Hepatocyte (in vitro differentiated cells): ENCODE data around the gene ELF3. TPM values are rescaled to one million over a fixed set of nuclear protein-coding genes. Genes with fewer than 3 reads are reported as not detected.

Experiments used
- DNase-seq: peaks from one replicate; pipeline ENCODE4 v3.0.0-alpha.2; 2016; ENCODE audit warnings: low spot score
- H2AFZ ChIP-seq: fragments of 200-600 bp; sonication (generic); 2 replicates; pipeline ENCODE4 v1.6.0; 2016; ENCODE audit warnings: antibody characterized with exemption, mild to moderate bottlenecking
- H3K27ac ChIP-seq: fragments of 200-600 bp; sonication (generic); 2 replicates; pipeline ENCODE4 v1.5.1; 2016; ENCODE audit warnings: mild to moderate bottlenecking
- H3K27me3 ChIP-seq: fragments of 200-600 bp; sonication (generic); 2 replicates; pipeline ENCODE4 v1.6.1; 2016
- H3K36me3 ChIP-seq: fragments of 200-600 bp; sonication (generic); replicated peaks from 2 replicates; pipeline ENCODE4 v1.5.1; 2016; ENCODE audit warnings: low read depth; ENCODE audit not compliant: insufficient read depth
- H3K4me1 ChIP-seq: fragments of 200-600 bp; sonication (generic); 2 replicates; pipeline ENCODE4 v1.5.1; 2016; ENCODE audit warnings: mild to moderate bottlenecking, moderate library complexity; ENCODE audit not compliant: insufficient read depth
- H3K4me2 ChIP-seq: fragments of 200-600 bp; sonication (generic); 2 replicates; pipeline ENCODE4 v1.6.0; 2016
- H3K4me3 ChIP-seq: fragments of 200-600 bp; sonication (generic); 2 replicates; pipeline ENCODE4 v1.5.1; 2016; ENCODE audit warnings: mild to moderate bottlenecking
- H3K79me2 ChIP-seq: fragments of 200-600 bp; sonication (generic); 2 replicates; pipeline ENCODE4 v1.6.0; 2017; ENCODE audit warnings: mild to moderate bottlenecking
- H3K9me2 ChIP-seq: fragments of 200-600 bp; sonication (generic); replicated peaks from 2 replicates; pipeline ENCODE4 v1.6.0; 2017; ENCODE audit warnings: mild to moderate bottlenecking; ENCODE audit not compliant: insufficient read depth
- H3K9me3 ChIP-seq: fragments of 200-600 bp; sonication (generic); 2 replicates; pipeline ENCODE4 v1.5.1; 2016; ENCODE audit warnings: low read depth, mild to moderate bottlenecking
- H4K20me1 ChIP-seq: fragments of 200-600 bp; sonication (generic); 2 replicates; pipeline ENCODE4 v1.6.0; 2016; ENCODE audit warnings: mild to moderate bottlenecking; ENCODE audit not compliant: insufficient read depth, poor library complexity, severe bottlenecking
- CTCF ChIP-seq: fragments of 200-600 bp; sonication (generic); IDR thresholded peaks from 2 replicates; pipeline ENCODE4 v1.5.1; 2016; ENCODE audit warnings: antibody characterized with exemption, mild to moderate bottlenecking; ENCODE audit not compliant: poor library complexity
- EZH2 ChIP-seq: fragments of 200-600 bp; sonication (generic); IDR thresholded peaks from 2 replicates; pipeline ENCODE4 v1.6.1; 2016; ENCODE audit warnings: antibody characterized with exemption, mild to moderate bottlenecking, borderline replicate concordance
- EZH2phosphoT487 ChIP-seq: fragments of 200-600 bp; sonication (generic); IDR thresholded peaks from one replicate; pipeline ENCODE4 v1.6.1; 2018; ENCODE audit warnings: antibody characterized with exemption, mild to moderate bottlenecking, low read depth, moderate library complexity; ENCODE audit not compliant: unreplicated experiment, severe bottlenecking
- WGBS: methylation state at CpG from one replicate; pipeline ENCODE4 v1.1.6; 2016; ENCODE audit warnings: low lambda C conversion rate; ENCODE audit errors: missing lambda C conversion rate; 5-methylcytosine and 5-hydroxymethylcytosine counted together
- polyA plus RNA-seq: library from polyadenylated mRNA; unstranded; fragments of >200 nt; fragmentation: Nextera tagmentation; extraction: Ambion mirVana; gene quantifications from 2 replicates; pipeline ENCODE4 v1.2.1, GENCODE V29; 2016
- total RNA-seq: library from RNA; depleted of rRNA; stranded (reverse); fragments of >200 nt; gene quantifications from 2 replicates; pipeline ENCODE4 v1.2.3, GENCODE V29; 2014

ELF3 gene
- total and polyA plus RNA-seq, 2 experiments from 2014 or later = 333 to 367 TPM

DNA sequence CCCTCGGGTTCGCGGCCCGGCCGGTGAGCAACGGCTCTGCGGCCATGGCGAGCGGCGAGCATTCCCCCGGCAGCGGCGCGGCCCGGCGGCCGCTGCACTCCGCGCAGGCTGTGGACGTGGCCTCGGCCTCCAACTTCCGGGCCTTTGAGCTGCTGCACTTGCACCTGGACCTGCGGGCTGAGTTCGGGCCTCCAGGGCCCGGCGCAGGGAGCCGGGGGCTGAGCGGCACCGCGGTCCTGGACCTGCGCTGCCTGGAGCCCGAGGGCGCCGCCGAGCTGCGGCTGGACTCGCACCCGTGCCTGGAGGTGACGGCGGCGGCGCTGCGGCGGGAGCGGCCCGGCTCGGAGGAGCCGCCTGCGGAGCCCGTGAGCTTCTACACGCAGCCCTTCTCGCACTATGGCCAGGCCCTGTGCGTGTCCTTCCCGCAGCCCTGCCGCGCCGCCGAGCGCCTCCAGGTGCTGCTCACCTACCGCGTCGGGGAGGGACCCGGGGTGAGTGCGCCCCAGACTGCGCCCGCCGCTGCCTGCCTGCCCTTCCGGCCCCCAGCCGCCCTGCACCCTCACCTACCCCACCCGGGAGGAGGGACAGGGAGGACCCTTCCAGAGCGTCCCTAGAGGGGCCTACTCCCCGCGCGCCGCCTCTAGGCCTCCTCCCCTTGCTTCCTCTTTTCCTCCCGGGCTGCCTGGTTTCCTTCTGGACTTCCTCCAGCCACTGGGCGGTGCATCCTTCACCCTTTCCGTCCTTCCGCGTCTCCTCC, 27.6 kb upstream of the ELF3 start, which contains the start of gene RNPEP:
RNPEP (plus strand) TSS at position 26 of the 757 bp plus-strand sequence; CDS start at position 45, 19 bp downstream.
- H3K4me3 ChIP-seq = peak within 1 kb of the TSS; percentile 99
- peaks cover 9% of the 10 kb centered on the region for H3K4me1 ChIP-seq
- no peaks in the 10 kb centered on the region for H3K9me2 ChIP-seq
- peak within 1 kb of the TSS; percentile 91 for H3K27ac ChIP-seq
- WGBS = under 1% methylated on average over 41 of the region's 80 CpGs
- DNase-seq = peak; percentile 85
- H3K9me3 ChIP-seq = no peaks in the 10 kb centered on the region
- peak within 1 kb of the TSS; percentile 84 for H3K4me2 ChIP-seq
- no peaks in the 10 kb centered on the region for H3K36me3 ChIP-seq
- peaks cover 16% of the 10 kb centered on the region for H4K20me1 ChIP-seq
- TF ChIP-seq EZH2phosphoT487 (no peak), CTCF (peak; percentile 12)
- no peaks in the 10 kb centered on the region for H3K27me3 ChIP-seq
- peak within 1 kb of the TSS; percentile 66 for H2AFZ ChIP-seq
- peaks cover 42% of the 10 kb centered on the region for H3K79me2 ChIP-seq

- Histone ChIP-seq H3K9me3 (no peaks in the 10 kb centered on the region), H3K4me3 (peak overlapping the region; percentile 99), H3K4me2 (peak overlapping the region; percentile 84), H3K9me2 (no peaks in the 10 kb centered on the region), H2AFZ (peak overlapping the region; percentile 14), H3K36me3 (no peaks in the 10 kb centered on the region), H3K27ac (peak overlapping the region; percentile 91), H3K79me2 (peaks cover 48% of the 10 kb centered on the region), H3K27me3 (no peaks in the 10 kb centered on the region), H3K4me1 (peaks cover 9% of the 10 kb centered on the region), H4K20me1 (peaks cover 19% of the 10 kb centered on the region)
- TF ChIP-seq EZH2phosphoT487 (no peak), CTCF (no peak), EZH2 (no peak)
- DNase-seq = no peak
- 7% methylated on average over 11 of the region's 11 CpGs for WGBS
Observed at GRCh38 chr1:201983380-201983805, 27.0 kb upstream of the ELF3 start.

- WGBS = 94% methylated on average over 3 of the region's 3 CpGs
- peaks cover 9% of the 10 kb centered on the region for H3K4me1 ChIP-seq
- no peaks in the 10 kb centered on the region for H3K27me3 ChIP-seq
- H4K20me1 ChIP-seq = peaks cover 25% of the 10 kb centered on the region
- TF ChIP-seq EZH2phosphoT487 (no peak), CTCF (no peak), EZH2 (no peak)
- no peak overlapping the region for H3K27ac ChIP-seq
- peaks cover 53% of the 10 kb centered on the region for H3K79me2 ChIP-seq
- H3K36me3 ChIP-seq = no peaks in the 10 kb centered on the region
- H3K4me2 ChIP-seq = peak overlapping the region; percentile 84
- no peaks in the 10 kb centered on the region for H3K9me3 ChIP-seq
- no peak overlapping the region for H3K4me3 ChIP-seq
- DNase-seq = no peak
- no peaks in the 10 kb centered on the region for H3K9me2 ChIP-seq
- H2AFZ ChIP-seq = no peak overlapping the region
Observed at GRCh38 chr1:201984446-201984845, 25.9 kb upstream of the ELF3 start.
